ENCODE measurements around the gene MCM3AP.
"Not testable (repeated sequence)": the region's sequence is repeated elsewhere in the genome, so short reads cannot be mapped to it uniquely, and the experiment has no call there.

DNA sequence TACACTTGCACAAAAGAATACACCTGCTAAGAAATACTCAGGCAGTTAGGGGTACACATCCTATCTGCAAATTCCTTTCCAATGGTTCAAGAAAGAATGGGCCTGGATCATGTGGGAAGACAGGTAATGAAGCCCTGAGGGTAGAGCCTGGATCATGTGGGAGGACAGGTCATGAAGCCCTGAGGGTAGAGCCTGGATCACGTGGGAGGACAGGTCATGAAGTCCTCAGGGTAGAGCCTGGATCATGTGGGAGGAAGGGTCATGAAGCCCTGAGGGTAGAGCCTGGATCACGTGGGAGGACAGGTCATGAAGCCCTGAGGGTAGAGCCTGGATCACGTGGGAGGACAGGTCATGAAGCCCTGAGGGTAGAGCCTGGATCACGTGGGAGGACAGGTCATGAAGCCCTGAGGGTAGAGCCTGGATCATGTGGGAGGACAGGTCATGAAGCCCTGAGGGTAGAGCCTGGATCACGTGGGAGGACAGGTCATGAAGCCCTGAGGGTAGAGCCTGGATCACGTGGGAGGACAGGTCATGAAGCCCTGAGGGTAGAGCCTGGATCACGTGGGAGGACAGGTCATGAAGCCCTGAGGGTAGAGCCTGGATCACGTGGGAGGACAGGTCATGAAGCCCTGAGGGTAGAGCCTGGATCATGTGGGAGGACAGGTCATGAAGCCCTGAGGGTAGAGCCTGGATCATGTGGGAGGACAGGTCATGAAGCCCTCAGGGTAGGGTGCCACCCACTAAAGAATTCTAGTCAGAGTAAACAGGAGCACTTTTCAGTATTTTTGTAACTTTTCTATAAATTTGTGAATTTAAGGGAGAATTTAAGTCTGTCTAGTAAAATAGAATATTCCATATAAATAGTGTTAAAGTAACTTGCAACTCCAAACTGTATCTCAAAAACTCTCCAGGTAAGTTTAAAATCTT lies 84.3 kb downstream of the MCM3AP start:
- not testable (repeated sequence) for TF ChIP-seq POLR2A (IDR thresholded peaks at IDR 0.05; ENCODE audit: low read depth)
- TF ChIP-seq, protein P1, sequence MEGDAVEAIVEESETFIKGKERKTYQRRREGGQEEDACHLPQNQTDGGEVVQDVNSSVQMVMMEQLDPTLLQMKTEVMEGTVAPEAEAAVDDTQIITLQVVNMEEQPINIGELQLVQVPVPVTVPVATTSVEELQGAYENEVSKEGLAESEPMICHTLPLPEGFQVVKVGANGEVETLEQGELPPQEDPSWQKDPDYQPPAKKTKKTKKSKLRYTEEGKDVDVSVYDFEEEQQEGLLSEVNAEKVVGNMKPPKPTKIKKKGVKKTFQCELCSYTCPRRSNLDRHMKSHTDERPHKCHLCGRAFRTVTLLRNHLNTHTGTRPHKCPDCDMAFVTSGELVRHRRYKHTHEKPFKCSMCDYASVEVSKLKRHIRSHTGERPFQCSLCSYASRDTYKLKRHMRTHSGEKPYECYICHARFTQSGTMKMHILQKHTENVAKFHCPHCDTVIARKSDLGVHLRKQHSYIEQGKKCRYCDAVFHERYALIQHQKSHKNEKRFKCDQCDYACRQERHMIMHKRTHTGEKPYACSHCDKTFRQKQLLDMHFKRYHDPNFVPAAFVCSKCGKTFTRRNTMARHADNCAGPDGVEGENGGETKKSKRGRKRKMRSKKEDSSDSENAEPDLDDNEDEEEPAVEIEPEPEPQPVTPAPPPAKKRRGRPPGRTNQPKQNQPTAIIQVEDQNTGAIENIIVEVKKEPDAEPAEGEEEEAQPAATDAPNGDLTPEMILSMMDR (IDR thresholded peaks at IDR 0.05) = not testable (repeated sequence)

Measured in esophagus muscularis mucosa (tissue), 3 donors.